ENCODE measurements around the gene OR8K5. TPM values are rescaled to one million over a fixed set of nuclear protein-coding genes. Genes with fewer than 3 reads are reported as not detected.
"Not testable (repeated sequence)": the region's sequence is repeated elsewhere in the genome, so short reads cannot be mapped to it uniquely, and the experiment has no call there.

Gene OR8K5
- total and polyA plus RNA-seq, 5 donors from 2014 or later: not detected

DNA sequence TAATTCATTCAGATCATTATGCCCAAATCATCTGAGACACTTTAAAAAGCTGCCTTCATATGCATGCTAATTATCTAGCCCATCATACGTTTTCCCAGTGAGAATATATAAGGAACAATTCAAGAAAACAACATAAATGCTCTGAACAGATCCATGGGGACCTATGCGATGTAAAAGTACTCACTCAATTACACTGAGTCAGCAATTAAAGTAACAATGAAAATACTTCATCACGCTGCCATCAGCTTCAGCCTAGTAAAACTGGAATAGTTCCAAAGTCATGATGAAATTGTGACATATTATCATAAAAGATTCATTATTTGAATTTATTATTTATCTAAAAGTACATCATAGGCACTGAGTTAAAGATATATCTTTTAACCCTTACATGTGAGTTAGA lies 3.7 kb upstream of the OR8K5 start:
- no peaks in the 10 kb centered on the region for H3K4me1 ChIP-seq (ENCODE audit: control insufficient read depth, insufficient read depth, low read length, poor library complexity, severe bottlenecking)
- no peak for ATAC-seq (ENCODE audit: low read depth in 2 of 2)
- H3K4me3 Mint-ChIP-seq: no peak overlapping the region
- H3K27ac Mint-ChIP-seq: no peak overlapping the region
- no peak overlapping the region for H3K27ac ChIP-seq (ENCODE audit: insufficient read depth, low read length, poor library complexity, severe bottlenecking)
- H3K27me3 ChIP-seq (ENCODE audit: control insufficient read depth, insufficient read depth, low read length): no peaks in the 10 kb centered on the region
- H3K27me3 Mint-ChIP-seq: no peaks in the 10 kb centered on the region
- no peaks in the 10 kb centered on the region for H3K36me3 Mint-ChIP-seq
- H3K9me3 ChIP-seq (ENCODE audit: control insufficient read depth in 2 of 2, low read length in 2 of 2): peaks cover 2 to 4% of the 10 kb centered on the region in 2 experiments
- H3K4me1 Mint-ChIP-seq: no peaks in the 10 kb centered on the region
- no peaks in the 10 kb centered on the region for H3K36me3 ChIP-seq (ENCODE audit: control insufficient read depth, insufficient read depth, low read length)
- H3K9me3 Mint-ChIP-seq: peaks cover 0 to 27% (median 2%) of the 10 kb centered on the region in 7 donors
- H3K4me3 ChIP-seq (ENCODE audit: low read depth, low read length): no peak overlapping the region
- DNase-seq: no peak

DNA sequence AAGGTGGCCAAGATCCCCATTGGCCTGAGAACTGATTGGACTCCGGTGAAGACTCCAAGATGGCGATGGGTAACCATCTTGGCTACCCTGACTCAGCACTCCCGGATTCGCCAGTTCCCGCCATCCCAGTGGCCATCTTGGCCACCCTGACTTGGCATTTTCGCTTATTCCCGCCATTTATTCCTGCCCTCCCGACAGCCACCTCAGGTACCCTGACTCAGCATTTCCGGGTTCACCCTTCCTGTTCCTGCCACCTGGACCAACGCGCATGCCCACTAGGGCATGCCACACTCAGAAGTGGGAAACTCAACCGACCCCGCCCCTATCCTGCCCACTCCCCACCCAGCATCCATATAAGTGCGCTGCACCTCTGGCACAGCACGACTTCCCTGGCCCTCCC lies 7.8 kb downstream of the OR8K5 start:
- Mint-ChIP-seq H3K36me3 (no peaks in the 10 kb centered on the region), H3K27me3 (no peaks in the 10 kb centered on the region), H3K4me3 (no peak overlapping the region), H3K27ac (no peak overlapping the region), H3K9me3 (peaks cover 2 to 37% (median 14%) of the 10 kb centered on the region in 7 donors), H3K4me1 (no peaks in the 10 kb centered on the region)
- H3K9me3 ChIP-seq (ENCODE audit: control insufficient read depth in 2 of 2, low read length in 2 of 2): peaks cover 4 to 15% of the 10 kb centered on the region in 2 experiments
- DNase-seq (no peak), ATAC-seq (ENCODE audit: low read depth in 2 of 2) (no peak)
- H3K4me3 ChIP-seq (ENCODE audit: low read depth, low read length): no peak overlapping the region
- H3K36me3 ChIP-seq (ENCODE audit: control insufficient read depth, insufficient read depth, low read length): no peaks in the 10 kb centered on the region
- no peak overlapping the region for H3K27ac ChIP-seq (ENCODE audit: insufficient read depth, low read length, poor library complexity, severe bottlenecking)
- no peaks in the 10 kb centered on the region for H3K27me3 ChIP-seq (ENCODE audit: control insufficient read depth, insufficient read depth, low read length)
- H3K4me1 ChIP-seq (ENCODE audit: control insufficient read depth, insufficient read depth, low read length, poor library complexity, severe bottlenecking): no peaks in the 10 kb centered on the region

DNA sequence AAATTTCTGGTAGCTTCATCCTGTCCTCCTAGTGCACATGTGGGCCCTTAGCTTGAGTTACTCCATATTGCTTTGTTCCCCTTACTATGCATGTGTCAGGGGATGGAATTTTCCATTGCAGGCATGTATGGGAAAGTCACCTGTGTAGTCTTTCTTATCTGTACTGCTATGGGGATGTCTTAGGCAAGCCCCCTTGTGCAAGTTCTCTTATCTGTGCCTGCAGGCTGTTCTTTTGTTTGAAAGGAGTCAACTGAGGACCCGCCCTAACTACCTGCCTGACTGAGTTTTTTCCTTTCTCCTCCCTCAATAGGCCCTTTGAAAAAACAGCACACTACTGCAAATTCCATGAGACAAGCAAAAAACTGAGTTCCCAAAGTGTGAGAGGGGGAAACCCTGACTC lies 8.7 kb downstream of the OR8K5 start:
- Mint-ChIP-seq H3K36me3 (no peaks in the 10 kb centered on the region), H3K27ac (no peak overlapping the region), H3K27me3 (no peaks in the 10 kb centered on the region), H3K4me3 (no peak overlapping the region), H3K4me1 (no peaks in the 10 kb centered on the region), H3K9me3 (peaks cover 0 to 35% (median 13%) of the 10 kb centered on the region in 7 donors)
- H3K4me3 ChIP-seq (ENCODE audit: low read depth, low read length): no peak overlapping the region
- no peak for ATAC-seq (ENCODE audit: low read depth in 2 of 2)
- no peaks in the 10 kb centered on the region for H3K4me1 ChIP-seq (ENCODE audit: control insufficient read depth, insufficient read depth, low read length, poor library complexity, severe bottlenecking)
- H3K36me3 ChIP-seq (ENCODE audit: control insufficient read depth, insufficient read depth, low read length): no peaks in the 10 kb centered on the region
- peaks cover 4 to 15% of the 10 kb centered on the region in 2 experiments for H3K9me3 ChIP-seq (ENCODE audit: control insufficient read depth in 2 of 2, low read length in 2 of 2)
- no peak for DNase-seq
- H3K27me3 ChIP-seq (ENCODE audit: control insufficient read depth, insufficient read depth, low read length): no peaks in the 10 kb centered on the region
- no peak overlapping the region for H3K27ac ChIP-seq (ENCODE audit: insufficient read depth, low read length, poor library complexity, severe bottlenecking)

DNA sequence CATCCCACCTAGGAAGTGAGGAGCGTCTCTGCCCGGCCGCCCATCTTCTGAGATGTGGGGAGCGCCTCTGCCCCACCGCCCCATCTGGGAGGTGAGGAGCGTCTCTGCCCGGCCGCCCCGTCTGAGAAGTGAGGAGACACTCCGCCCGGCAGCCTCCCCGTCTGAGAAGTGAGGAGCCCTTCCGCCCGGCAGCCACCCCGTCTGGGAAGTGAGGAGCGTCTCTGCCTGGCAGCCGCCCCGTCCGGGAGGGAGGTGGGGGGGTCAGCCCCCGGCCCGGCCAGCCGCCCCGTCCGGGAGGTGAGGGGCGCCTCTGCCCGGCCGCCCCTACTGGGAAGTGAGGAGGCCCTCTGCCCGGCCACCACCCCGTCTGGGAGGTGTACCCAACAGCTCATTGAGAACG lies 16.4 kb downstream of the OR8K5 start:
- not testable (repeated sequence) for H3K27me3 Mint-ChIP-seq; ATAC-seq (ENCODE audit: low read depth in 2 of 2); H3K27me3 ChIP-seq (ENCODE audit: control insufficient read depth, insufficient read depth, low read length)

DNA sequence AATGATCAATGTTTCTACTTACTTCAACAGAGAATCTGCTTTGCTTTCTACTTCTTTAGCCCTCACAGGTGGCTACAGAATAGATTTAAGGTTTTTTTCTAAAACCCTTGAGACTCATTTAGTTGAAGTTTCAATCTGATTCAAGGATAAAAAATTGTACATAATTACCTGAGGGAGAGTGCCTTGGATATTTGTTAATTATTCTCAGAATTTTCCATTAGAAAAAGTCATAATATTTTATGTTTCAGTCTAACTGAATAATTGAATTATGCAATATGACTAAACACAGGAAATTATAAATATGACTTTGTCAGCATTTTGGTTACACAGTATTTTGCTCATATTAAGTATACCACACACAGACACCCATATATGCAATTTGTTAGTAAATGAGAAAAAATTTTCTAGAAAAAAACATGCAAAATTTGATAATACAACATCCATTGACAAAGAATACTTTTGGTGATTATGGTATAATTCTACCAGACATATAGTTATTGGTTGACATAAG lies 19.9 kb downstream of the OR8K5 start, which contains the start of gene OR8J3:
OR8J3 (minus strand) TSS at position 51 of the 511 bp plus-strand sequence. CDS start 2,483 bp downstream, outside the sequence.
- Histone ChIP-seq H3K27me3 (ENCODE audit: control insufficient read depth, insufficient read depth, low read length) (no peaks in the 10 kb centered on the region), H3K9me3 (ENCODE audit: control insufficient read depth in 2 of 2, low read length in 2 of 2) (peaks cover 0 to 2% of the 10 kb centered on the region in 2 experiments), H3K36me3 (ENCODE audit: control insufficient read depth, insufficient read depth, low read length) (no peaks in the 10 kb centered on the region), H3K4me1 (ENCODE audit: control insufficient read depth, insufficient read depth, low read length, poor library complexity, severe bottlenecking) (no peaks in the 10 kb centered on the region), H3K4me3 (ENCODE audit: low read depth, low read length) (no peak within 1 kb of the TSS), H3K27ac (ENCODE audit: insufficient read depth, low read length, poor library complexity, severe bottlenecking) (no peak within 1 kb of the TSS)
- Mint-ChIP-seq H3K27me3 (no peaks in the 10 kb centered on the region), H3K36me3 (no peaks in the 10 kb centered on the region), H3K4me3 (no peak within 1 kb of the TSS), H3K4me1 (no peaks in the 10 kb centered on the region), H3K27ac (no peak within 1 kb of the TSS), H3K9me3 (peaks cover 0 to 31% (median 5%) of the 10 kb centered on the region in 7 donors)
- no peak for DNase-seq
- no peak for ATAC-seq (ENCODE audit: low read depth in 2 of 2)

More for the DNA sequence above, 16.4 kb downstream of the OR8K5 start:
- peaks cover 0 to 24% (median 4%) of the 10 kb centered on the region in 7 donors for H3K9me3 Mint-ChIP-seq
- H3K36me3 ChIP-seq (ENCODE audit: control insufficient read depth, insufficient read depth, low read length); H3K27ac ChIP-seq (ENCODE audit: insufficient read depth, low read length, poor library complexity, severe bottlenecking); H3K4me1 Mint-ChIP-seq; DNase-seq; H3K36me3 Mint-ChIP-seq; H3K4me1 ChIP-seq (ENCODE audit: control insufficient read depth, insufficient read depth, low read length, poor library complexity, severe bottlenecking); H3K4me3 Mint-ChIP-seq; H3K4me3 ChIP-seq (ENCODE audit: low read depth, low read length); H3K9me3 ChIP-seq (ENCODE audit: control insufficient read depth in 2 of 2, low read length in 2 of 2); H3K27ac Mint-ChIP-seq: not testable (repeated sequence)

DNA sequence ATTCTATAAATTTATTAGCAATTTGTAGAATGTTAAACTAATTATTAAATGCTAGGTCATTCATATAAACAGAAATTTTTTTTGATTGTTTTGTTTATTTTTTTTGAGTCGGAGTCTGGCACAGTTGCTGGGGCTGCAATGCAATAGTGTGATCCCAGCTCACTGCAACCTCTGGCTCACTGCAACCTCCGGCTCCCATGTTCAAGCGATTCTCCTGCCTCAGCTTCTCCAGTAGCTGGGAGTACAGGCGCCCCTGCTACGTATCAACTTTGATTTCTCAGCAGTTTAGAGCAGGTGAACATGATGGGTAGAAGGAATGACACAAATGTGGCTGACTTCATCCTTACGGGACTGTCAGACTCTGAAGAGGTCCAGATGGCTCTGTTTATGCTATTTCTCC lies 38.0 kb downstream of the OR8K5 start, which contains the start of gene OR8H3:
OR8H3 (plus strand) TSS at position 301 of the 400 bp plus-strand sequence; CDS start at position 301, 0 bp downstream.
- no peak for ATAC-seq (ENCODE audit: low read depth in 2 of 2)
- no peak for DNase-seq
- Mint-ChIP-seq H3K27me3 (no peaks in the 10 kb centered on the region), H3K4me3 (no peak within 1 kb of the TSS), H3K9me3 (peaks cover 0 to 9% (median 5%) of the 10 kb centered on the region in 7 donors), H3K4me1 (no peaks in the 10 kb centered on the region), H3K27ac (no peak within 1 kb of the TSS), H3K36me3 (no peaks in the 10 kb centered on the region)
- H3K27ac ChIP-seq (ENCODE audit: insufficient read depth, low read length, poor library complexity, severe bottlenecking): no peak within 1 kb of the TSS
- H3K4me3 ChIP-seq (ENCODE audit: low read depth, low read length): no peak within 1 kb of the TSS
- no peaks in the 10 kb centered on the region for H3K27me3 ChIP-seq (ENCODE audit: control insufficient read depth, insufficient read depth, low read length)
- no peaks in the 10 kb centered on the region for H3K4me1 ChIP-seq (ENCODE audit: control insufficient read depth, insufficient read depth, low read length, poor library complexity, severe bottlenecking)
- H3K36me3 ChIP-seq (ENCODE audit: control insufficient read depth, insufficient read depth, low read length): no peaks in the 10 kb centered on the region
- peaks cover 0 to 4% of the 10 kb centered on the region in 2 experiments for H3K9me3 ChIP-seq (ENCODE audit: control insufficient read depth in 2 of 2, low read length in 2 of 2)

Other genes with a start within 250 kb of the OR8K5 start
- not detected for gene OR5W2, start 245.7 kb downstream of the OR8K5 start, total RNA-seq
- not detected for gene OR5W2, start 245.7 kb downstream of the OR8K5 start, polyA plus RNA-seq
- not detected for gene OR5I1, start 223.9 kb downstream of the OR8K5 start, total RNA-seq
- not detected for gene OR5I1, start 223.9 kb downstream of the OR8K5 start, polyA plus RNA-seq
- not detected for gene OR10AG1, start 190.4 kb downstream of the OR8K5 start, total RNA-seq
- gene OR10AG1, start 190.4 kb downstream of the OR8K5 start, polyA plus RNA-seq: not detected
- not detected for gene OR5F1, start 165.7 kb downstream of the OR8K5 start, total RNA-seq
- not detected for gene OR5F1, start 165.7 kb downstream of the OR8K5 start, polyA plus RNA-seq
- not detected for gene OR5AS1, start 132.7 kb downstream of the OR8K5 start, total RNA-seq
- not detected for gene OR5AS1, start 132.7 kb downstream of the OR8K5 start, polyA plus RNA-seq
- gene OR8I2, start 67.0 kb downstream of the OR8K5 start, total RNA-seq: not detected
- gene OR8I2, start 67.0 kb downstream of the OR8K5 start, polyA plus RNA-seq: not detected
- not detected for gene OR8H2, start 56.6 kb downstream of the OR8K5 start, total RNA-seq
- not detected for gene OR8H2, start 56.6 kb downstream of the OR8K5 start, polyA plus RNA-seq
- not detected for gene OR8H3, start 37.9 kb downstream of the OR8K5 start, total RNA-seq
- not detected for gene OR8H3, start 37.9 kb downstream of the OR8K5 start, polyA plus RNA-seq
- not detected for gene OR8J3, start 20.1 kb downstream of the OR8K5 start, total RNA-seq
- gene OR8J3, start 20.1 kb downstream of the OR8K5 start, polyA plus RNA-seq: not detected
- not detected for gene OR5J2, start 16.3 kb upstream of the OR8K5 start, total RNA-seq
- not detected for gene OR5J2, start 16.3 kb upstream of the OR8K5 start, polyA plus RNA-seq
- gene OR5T2, start 73.9 kb upstream of the OR8K5 start, total RNA-seq: not detected
- gene OR5T2, start 73.9 kb upstream of the OR8K5 start, polyA plus RNA-seq: not detected
- gene OR5T3, start 91.9 kb upstream of the OR8K5 start, total RNA-seq: not detected
- not detected for gene OR5T3, start 91.9 kb upstream of the OR8K5 start, polyA plus RNA-seq
- gene OR5T1, start 113.8 kb upstream of the OR8K5 start, total RNA-seq: not detected
- gene OR5T1, start 113.8 kb upstream of the OR8K5 start, polyA plus RNA-seq: not detected
- gene OR8H1, start 131.9 kb upstream of the OR8K5 start, total RNA-seq: not detected
- gene OR8H1, start 131.9 kb upstream of the OR8K5 start, polyA plus RNA-seq: not detected
- gene OR8K3, start 154.8 kb upstream of the OR8K5 start, total RNA-seq: not detected
- gene OR8K3, start 154.8 kb upstream of the OR8K5 start, polyA plus RNA-seq: not detected
- gene OR8K1, start 185.7 kb upstream of the OR8K5 start, total RNA-seq: not detected
- not detected for gene OR8K1, start 185.7 kb upstream of the OR8K5 start, polyA plus RNA-seq
- gene OR8J1, start 194.0 kb upstream of the OR8K5 start, total RNA-seq: not detected
- gene OR8J1, start 194.0 kb upstream of the OR8K5 start, polyA plus RNA-seq: not detected
- not detected for gene OR8U1, start 215.3 kb upstream of the OR8K5 start, total RNA-seq
- not detected for gene OR8U1, start 215.3 kb upstream of the OR8K5 start, polyA plus RNA-seq

Data from CD4-positive, CD25-positive, alpha-beta regulatory T cell (primary cell).